Measurements from ENCODE around the gene TWSG1.
"Not testable (repeated sequence)": the region's sequence is repeated elsewhere in the genome, so short reads cannot be mapped to it uniquely, and the experiment has no call there.

Gene TWSG1

GRCh38 chr18:9336827-9337226, 2.3 kb downstream of the TWSG1 start:
- DNase-seq, result no peak

DNA sequence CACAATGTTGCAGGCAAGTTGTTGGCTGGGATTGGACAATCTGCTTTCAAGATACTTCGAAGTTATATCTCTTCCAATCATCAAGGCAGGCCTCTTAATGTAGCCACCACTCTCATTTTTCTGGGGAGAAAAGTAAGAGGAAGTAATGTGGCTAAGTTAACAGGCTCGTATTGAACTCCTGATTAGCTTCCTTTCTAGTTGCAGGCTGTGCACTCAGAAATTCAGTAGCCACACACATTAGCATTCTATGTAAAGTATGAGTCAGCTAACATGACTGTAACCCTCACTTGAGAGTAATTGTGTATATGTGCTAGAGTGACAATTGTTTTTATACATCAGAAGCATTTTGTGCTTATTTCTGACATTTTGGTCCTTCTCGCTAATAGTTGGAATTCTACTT, 3.3 kb downstream of the TWSG1 start:
- DNase-seq, result no peak

GRCh38 chr18:9340472-9340871, 5.9 kb downstream of the TWSG1 start:
- no peak for DNase-seq

DNA sequence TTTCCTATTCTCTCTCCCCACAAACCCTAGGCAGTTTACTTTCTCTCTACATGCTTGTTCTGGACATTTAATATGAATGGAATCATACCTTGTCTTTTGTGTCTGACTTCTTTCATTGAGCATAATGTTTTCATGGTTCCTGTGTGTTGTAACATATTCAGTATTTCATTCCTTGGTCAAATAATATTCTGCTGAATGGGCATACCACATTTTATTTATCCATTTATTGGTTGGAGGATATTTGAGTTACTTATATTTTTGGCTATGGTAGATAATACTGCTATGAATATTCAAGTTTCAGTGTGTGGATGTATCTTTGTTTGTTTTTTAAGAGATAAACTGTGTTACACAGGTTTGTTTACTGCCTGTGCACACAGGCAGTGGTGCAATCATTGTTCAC, 9.0 kb downstream of the TWSG1 start:
- no peak for DNase-seq

DNA sequence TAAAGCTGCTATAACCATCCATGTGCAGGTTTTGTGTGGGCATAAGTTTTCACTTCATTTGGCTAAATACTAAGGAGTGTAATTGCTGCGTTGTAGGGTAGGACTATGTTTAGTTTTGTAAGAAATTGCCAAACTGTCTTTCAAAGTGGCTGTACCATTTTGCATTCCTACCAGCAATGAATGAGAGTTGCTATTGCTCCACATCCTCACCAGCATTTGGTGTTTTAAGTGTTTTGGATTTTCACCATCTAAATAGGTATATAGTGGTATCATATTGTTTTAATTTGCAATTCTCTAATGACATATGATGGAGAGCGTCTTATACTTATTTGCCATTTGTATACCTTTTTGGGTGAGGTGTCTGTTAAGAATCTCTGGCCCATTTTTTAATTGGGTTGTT, 12.2 kb downstream of the TWSG1 start:
- DNase-seq, result no peak

DNA sequence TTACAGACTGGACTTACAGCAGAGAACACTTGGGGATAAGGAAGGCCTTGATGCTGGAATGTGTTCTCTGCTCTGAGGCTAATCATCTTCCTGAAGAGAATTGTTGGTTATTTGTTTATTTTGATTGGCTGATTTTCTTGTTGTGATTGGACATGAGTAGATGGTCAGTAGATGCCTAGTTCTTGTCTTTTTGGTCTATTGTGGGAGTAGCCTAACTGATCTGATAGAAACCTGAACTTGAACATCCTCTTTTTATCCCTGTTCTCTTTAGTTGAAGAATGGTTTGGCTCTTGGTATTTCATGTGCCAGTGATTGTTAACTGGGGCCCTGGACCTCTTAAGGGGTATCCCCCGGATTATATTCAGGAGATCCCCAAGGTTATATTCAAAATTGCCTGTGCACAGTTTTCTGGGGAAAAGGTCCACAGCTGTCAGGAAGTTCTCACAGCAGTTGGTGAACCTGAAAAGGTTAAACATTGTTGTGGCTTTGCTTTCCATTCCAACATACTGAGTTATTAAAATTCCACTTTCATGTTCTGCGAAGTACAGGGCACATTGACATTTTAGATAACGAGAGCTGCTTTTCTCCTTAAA, 13.6 kb downstream of the TWSG1 start:
- no peak for DNase-seq

- DNase-seq, result no peak
Observed at GRCh38 chr18:9348766-9349165, 14.2 kb downstream of the TWSG1 start.

DNA sequence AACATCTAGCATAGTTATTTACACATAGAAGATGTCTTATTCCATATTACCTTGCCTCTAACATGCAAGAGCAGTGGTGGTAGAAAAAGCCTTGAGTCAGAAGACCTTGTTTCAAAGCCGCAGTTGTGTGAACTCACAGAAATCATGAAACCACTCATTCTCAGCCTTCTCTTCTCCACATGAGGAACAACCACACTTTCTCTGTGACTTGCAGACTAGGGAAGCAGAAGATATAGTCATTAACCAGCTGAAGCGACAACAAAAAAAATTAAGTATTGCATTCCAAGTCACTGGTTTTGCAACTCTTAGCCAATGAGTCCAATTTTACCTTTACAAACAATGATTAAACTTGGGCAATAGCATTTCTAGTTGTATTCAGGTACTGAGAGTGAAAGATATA, 19.0 kb downstream of the TWSG1 start:
- no peak for DNase-seq

- DNase-seq, result no peak
Observed at GRCh38 chr18:9354256-9354655, 19.7 kb downstream of the TWSG1 start.

DNA sequence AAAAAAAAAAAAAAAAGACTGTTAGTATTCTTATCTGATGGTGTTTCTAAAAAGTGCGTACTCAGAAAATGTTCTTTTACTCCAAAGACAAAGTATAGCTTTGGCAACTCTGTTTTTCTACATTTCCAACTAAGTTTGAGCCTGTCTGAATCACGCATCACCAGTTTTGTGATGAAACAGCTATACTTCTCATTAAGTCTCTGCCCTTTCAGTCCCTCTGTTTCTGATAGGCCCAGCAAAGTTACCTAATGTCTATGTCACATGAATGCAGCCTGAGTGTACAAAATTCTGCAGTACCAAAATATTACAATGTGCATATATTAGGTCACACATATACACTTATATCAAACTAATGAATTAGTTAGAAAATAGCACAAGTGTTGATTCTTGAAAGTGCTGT, 22.4 kb downstream of the TWSG1 start:
- no peak for DNase-seq

GRCh38 chr18:9359796-9360195, 25.2 kb downstream of the TWSG1 start:
- DNase-seq, result no peak

GRCh38 chr18:9361191-9361590, 26.6 kb downstream of the TWSG1 start:
- no peak for DNase-seq

- DNase-seq, result no peak
Observed at GRCh38 chr18:9362869-9363268, 28.3 kb downstream of the TWSG1 start.

DNA sequence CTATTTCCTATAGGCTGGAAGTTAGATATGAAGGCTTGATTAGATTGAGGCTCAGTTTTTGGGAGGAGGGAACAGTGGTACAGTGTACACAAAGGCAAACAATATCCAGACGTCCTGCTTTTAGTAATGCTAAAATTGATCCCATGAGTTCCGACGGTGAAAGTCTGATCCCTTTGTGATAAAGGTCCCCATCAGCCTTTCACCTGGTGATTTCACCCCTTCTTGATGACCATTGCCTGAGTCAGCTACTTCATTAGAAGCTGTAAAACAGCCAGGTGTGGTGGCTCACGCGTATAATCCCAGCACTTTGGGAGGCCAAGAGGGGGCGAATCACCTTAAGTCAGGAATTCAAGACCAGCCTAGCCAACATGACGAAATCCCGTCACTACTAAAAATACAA, 29.7 kb downstream of the TWSG1 start:
- no peak for DNase-seq

- no peak for DNase-seq
Observed at GRCh38 chr18:9365406-9365805, 30.8 kb downstream of the TWSG1 start.

DNA sequence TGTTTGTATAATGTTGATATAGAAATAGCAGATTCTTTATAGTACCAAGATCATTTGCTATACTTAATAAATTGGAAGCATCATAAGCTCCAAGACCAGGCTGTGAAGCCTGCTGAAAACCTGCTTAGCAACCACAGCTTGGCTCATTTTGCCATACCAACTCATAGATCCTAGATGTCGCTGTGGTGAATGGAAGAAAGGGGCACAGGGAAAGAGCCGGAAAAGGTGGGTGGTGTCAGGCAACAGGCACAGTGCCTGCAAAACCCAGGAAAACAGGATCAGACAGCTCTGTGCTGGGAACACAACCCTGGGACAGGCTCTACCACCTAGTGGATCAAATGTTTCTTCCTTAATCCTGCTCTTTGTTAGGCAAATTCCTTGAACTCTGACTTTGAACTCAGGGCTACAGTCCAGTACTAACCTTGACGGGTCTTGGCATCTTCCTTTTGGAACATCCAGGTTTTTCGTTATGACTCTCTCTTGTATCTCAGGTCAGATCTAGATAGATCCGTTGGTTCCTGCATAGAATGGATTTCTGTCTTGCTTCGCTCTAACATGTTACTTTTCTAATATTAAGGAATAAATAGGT, 31.6 kb downstream of the TWSG1 start:
- no peak for DNase-seq

DNA sequence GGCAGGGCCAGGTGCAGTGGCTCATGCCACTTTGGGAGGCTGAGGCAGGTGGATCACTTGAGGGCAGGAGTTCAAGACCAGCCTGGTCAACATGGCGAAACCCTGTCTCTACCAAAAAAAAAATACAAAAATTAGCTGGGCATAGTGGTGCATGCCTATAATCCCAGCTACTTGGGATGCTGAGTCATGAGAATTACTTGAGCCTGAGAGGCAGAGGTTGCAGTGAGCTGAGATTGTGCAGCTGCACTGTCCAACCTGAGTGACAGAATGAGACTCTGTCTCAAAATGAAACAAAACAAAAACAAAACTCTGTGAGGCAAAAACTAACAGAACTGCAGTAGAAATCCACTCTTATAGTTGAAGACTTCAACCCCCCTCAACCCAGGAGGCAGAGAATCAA, 38.7 kb downstream of the TWSG1 start:
- DNase-seq, result not testable (repeated sequence)

- DNase-seq, result no peak
Observed at GRCh38 chr18:9379118-9379517, 44.5 kb downstream of the TWSG1 start.

DNA sequence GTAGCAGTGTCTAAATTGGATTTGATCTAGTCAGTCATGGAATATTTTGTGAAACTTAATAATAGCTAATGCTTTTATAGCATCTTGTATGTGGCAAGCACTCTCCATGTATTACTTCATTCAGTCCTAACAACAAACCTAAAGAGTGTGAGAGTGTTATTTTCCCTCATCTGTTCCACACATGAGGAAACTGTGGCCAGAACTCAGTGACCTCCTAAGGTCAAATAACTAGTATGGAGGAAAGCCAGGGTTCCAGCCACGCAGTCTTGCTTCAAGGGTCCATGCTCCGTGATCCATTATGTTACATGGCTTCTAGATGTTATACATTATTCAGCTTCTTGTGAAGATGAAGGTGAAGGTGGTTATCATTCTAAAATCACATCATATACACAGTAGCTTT, 45.5 kb downstream of the TWSG1 start:
- DNase-seq, result no peak

GRCh38 chr18:9380621-9381395, 46.2 kb downstream of the TWSG1 start:
- DNase-seq, result no peak

GRCh38 chr18:9386879-9387278, 52.3 kb downstream of the TWSG1 start:
- no peak for DNase-seq

- no peak for DNase-seq
Observed at GRCh38 chr18:9387891-9388290, 53.3 kb downstream of the TWSG1 start.

GRCh38 chr18:9389706-9390105, 55.1 kb downstream of the TWSG1 start:
- DNase-seq, result no peak

DNA sequence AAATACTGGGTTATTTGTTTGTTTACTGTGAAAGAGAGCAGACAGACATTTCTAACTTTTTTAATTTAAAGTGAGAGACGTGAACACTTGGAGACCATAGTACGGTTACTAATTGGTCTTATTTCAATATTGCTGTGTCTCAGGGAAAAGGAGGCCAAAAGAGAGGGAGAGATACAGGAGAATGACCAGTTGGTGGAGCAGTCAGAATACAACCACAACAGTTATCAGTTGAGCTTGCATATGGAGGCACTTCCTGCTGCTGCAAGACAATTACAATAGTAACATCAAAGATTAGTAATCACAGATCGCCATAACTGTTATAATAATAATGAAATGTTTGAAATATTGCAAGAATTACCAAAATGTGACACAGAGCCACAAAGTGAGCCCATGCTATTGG, 58.2 kb downstream of the TWSG1 start:
- DNase-seq, result no peak

GRCh38 chr18:9394046-9394445, 59.5 kb downstream of the TWSG1 start:
- no peak for DNase-seq
